Endothelial cell of umbilical vein (primary cell): ENCODE results near the gene INHBC. TPM values are rescaled to one million over a fixed set of nuclear protein-coding genes. Genes with fewer than 3 reads are reported as not detected.

Source experiments
- BruUV-seq: library from RNA; stranded (reverse); fragments of 400-500 nt; replicated peaks from 2 replicates; lab custom pipeline; 2021; lab: Mats Ljungman, UMichigan
- CTCF ChIA-PET: fragments of 300-600, 350-600 bp; sonication (Branson Sonifier 250); formaldehyde crosslinking; loops from one replicate; lab custom pipeline; 2021; ENCODE audit warnings: antibody characterized with exemption, inconsistent platforms; lab: Charles Lee
- POLR2A ChIA-PET: fragments of 300-600, 350-600 bp; sonication (Branson Sonifier 250); formaldehyde crosslinking; loops from one replicate; lab custom pipeline; 2021; ENCODE audit warnings: antibody characterized with exemption, inconsistent platforms; lab: Charles Lee
- DNase-seq: peaks from one replicate; pipeline ENCODE4 v3.0.0-alpha.2; 2011; ENCODE audit warnings: low read depth, low spot score
- FAIRE-seq: peaks from 2 replicates; lab custom pipeline; 2011; peaks lifted over from hg19 to GRCh38; lab: Jason Lieb, UNC
- H2AFZ ChIP-seq: 2 replicates; pipeline ENCODE4 v1.6.0; 2012; ENCODE audit warnings: low read depth, low read length, control low read depth, inconsistent platforms
- H3K27ac ChIP-seq: 2 replicates; pipeline ENCODE4 v1.5.1; 2011; ENCODE audit warnings: low read depth, mild to moderate bottlenecking, control low read depth, low read length, moderate library complexity; ENCODE audit not compliant: insufficient read depth
- H3K27me3 ChIP-seq, 2 experiments: 2 replicates each; pipeline versions ENCODE4 v1.6.0 to v1.6.1; 2011; ENCODE audit warnings: low read length in 2 of 2, mixed read lengths in 1 of 2; ENCODE audit not compliant: control insufficient read depth in 2 of 2, insufficient read depth in 2 of 2
- H3K36me3 ChIP-seq, 2 experiments: 2 replicates in 1 of 2; 3 replicates in 1 of 2; pipeline ENCODE4 v1.5.1; 2011; ENCODE audit warnings: low read length in 2 of 2, mild to moderate bottlenecking in 1 of 2, moderate library complexity in 1 of 2; ENCODE audit not compliant: control insufficient read depth in 2 of 2, insufficient read depth in 2 of 2; ENCODE audit errors: extremely low read depth in 1 of 2
- H3K4me1 ChIP-seq: 3 replicates; pipeline ENCODE4 v1.5.1; 2011; ENCODE audit warnings: mild to moderate bottlenecking, low read length; ENCODE audit not compliant: control insufficient read depth, insufficient read depth; ENCODE audit errors: extremely low read depth
- H3K4me2 ChIP-seq: 2 replicates; pipeline ENCODE4 v1.6.1; 2011; ENCODE audit warnings: low read length, control low read depth, mixed read lengths; ENCODE audit not compliant: insufficient read depth
- H3K4me3 ChIP-seq, 3 experiments: fragments of 200-600 bp in 1 of 3; sonication (generic), shearing (Covaris generic) in 1 of 3; replicated peaks in 1 of 3; 2 replicates each; pipeline ENCODE4 v1.5.1; 2011 to 2016; ENCODE audit warnings: control low read depth in 3 of 3, low read length in 3 of 3, mild to moderate bottlenecking in 2 of 3, inconsistent platforms in 1 of 3, low read depth in 1 of 3, moderate library complexity in 1 of 3; ENCODE audit not compliant: insufficient read depth in 1 of 3
- H3K79me2 ChIP-seq: 2 replicates; pipeline ENCODE4 v1.6.0; 2012; ENCODE audit warnings: low read length, inconsistent platforms; ENCODE audit not compliant: control insufficient read depth, insufficient read depth
- H3K9ac ChIP-seq: replicated peaks from 2 replicates; pipeline ENCODE3; 2011; ENCODE audit warnings: low read length, control low read depth; ENCODE audit not compliant: insufficient read depth; ENCODE audit errors: extremely low read depth
- H3K9me1 ChIP-seq: replicated peaks from 3 replicates; pipeline ENCODE4 v1.6.0; 2011; ENCODE audit warnings: mild to moderate bottlenecking, low read length; ENCODE audit not compliant: control insufficient read depth, insufficient read depth; ENCODE audit errors: extremely low read depth
- H3K9me3 ChIP-seq: replicated peaks from 2 replicates; pipeline ENCODE4 v1.5.1; 2012; ENCODE audit warnings: low read length, inconsistent platforms; ENCODE audit not compliant: control insufficient read depth, insufficient read depth
- H4K20me1 ChIP-seq: replicated peaks from 2 replicates; pipeline ENCODE3; 2011; ENCODE audit warnings: mild to moderate bottlenecking, low read length; ENCODE audit not compliant: control insufficient read depth, insufficient read depth; ENCODE audit errors: extremely low read depth
- CTCF ChIP-seq, 2 donors: IDR thresholded peaks; 1 replicate in 1 of 2; 2 replicates in 1 of 2; pipeline ENCODE4 v1.5.1; 2011; ENCODE audit warnings: low read length in 2 of 2, mild to moderate bottlenecking in 2 of 2, moderate library complexity in 2 of 2, control low read depth in 1 of 2, inconsistent platforms in 1 of 2, low read depth in 1 of 2; ENCODE audit not compliant: insufficient read depth in 1 of 2; ENCODE audit errors: extremely low read depth in 1 of 2
- EZH2 ChIP-seq: IDR thresholded peaks from 2 replicates; pipeline ENCODE4 v1.6.1; 2012; ENCODE audit warnings: borderline replicate concordance, low read depth, mild to moderate bottlenecking, moderate library complexity, low read length, inconsistent platforms; ENCODE audit not compliant: severe bottlenecking
- GATA2 ChIP-seq: IDR thresholded peaks from 2 replicates; pipeline ENCODE4 v1.7.0; 2011; ENCODE audit warnings: low read depth, mild to moderate bottlenecking, moderate library complexity, mixed read lengths, low read length; ENCODE audit not compliant: insufficient read length, insufficient read depth
- JUN ChIP-seq: IDR thresholded peaks from 2 replicates; pipeline ENCODE4 v1.6.1; 2011; ENCODE audit warnings: borderline replicate concordance, low read depth; ENCODE audit not compliant: insufficient read length, insufficient read depth
- MYC ChIP-seq: IDR thresholded peaks from one replicate; pipeline ENCODE4 v1.6.1; 2011; ENCODE audit warnings: mild to moderate bottlenecking, low read depth, low read length
- POLR2AphosphoS5 ChIP-seq: IDR thresholded peaks from 2 replicates; pipeline ENCODE4 v1.6.1; 2012; ENCODE audit warnings: low read depth, mild to moderate bottlenecking, control low read depth, low read length, moderate library complexity; ENCODE audit not compliant: insufficient read depth
- dilution Hi-C: fragments of 300-500 bp; cut with MboI; formaldehyde crosslinking; loops from one replicate; pipeline ENCODE4 v1.15.0; 2019; ENCODE audit warnings: low sequenced_read_pairs; ENCODE audit not compliant: extremely low pct_ligation_motif_present
- intact Hi-C: fragments of 100-400 bp; cut with micrococcal nuclease; formaldehyde crosslinking; loops from one replicate; pipeline ENCODE4 v1.10.0; 2022
- polyA plus RNA-seq, 4 experiments: library from polyadenylated mRNA; depleted of rRNA in 3 of 4; stranded (reverse) in 3 of 4; unstranded in 1 of 4; fragments of >200 nt; gene quantifications; 2 replicates each; pipeline versions ENCODE4 v1.2.1 to v1.2.3, GENCODE V29; 2011 to 2012; ENCODE audit warnings: missing spikeins in 1 of 4
- total RNA-seq: library from RNA; stranded (reverse); gene quantifications from 2 replicates; pipeline ENCODE4 v1.2.3, GENCODE V29; 2021

Gene INHBC
- total and polyA plus RNA-seq, 2 donors (not counting 3 experiments of a cell fraction or from before 2014, with no cell fraction given) = not detected

GRCh38 chr12:57455374-57456144, 21.0 kb downstream of the INHBC start:
- FAIRE-seq (no peak), DNase-seq (no peak)
- H2AFZ ChIP-seq = peak overlapping the region; percentile 9
- no peak overlapping the region for H3K27ac ChIP-seq
- CTCF ChIA-PET = interaction anchor here (0.6 to 7.9 kb wide), 20 partner anchors 10 to 213 kb away, joined by 3 to 394 read pairs (median 4); no protein-coding TSS in a partner anchor
- H3K36me3 ChIP-seq = no peaks in the 10 kb centered on the region
- POLR2A ChIA-PET = no interaction called here
- no peaks in the 10 kb centered on the region for H3K9me3 ChIP-seq
- H3K27me3 ChIP-seq = peaks cover 0 to 3% of the 10 kb centered on the region in 2 experiments
- no peak for TF ChIP-seq GATA2
- TF ChIP-seq EZH2 = no peak
- no peak for TF ChIP-seq CTCF (IDR thresholded peaks at IDR 0.05; ENCODE audit: extremely low read depth in 1 of 2, insufficient read depth in 1 of 2, low read depth in 1 of 2, low read length in 2 of 2)
- no peak for TF ChIP-seq MYC
- TF ChIP-seq POLR2AphosphoS5 = no peak
- no peak for TF ChIP-seq JUN
- no peak overlapping the region for H3K9ac ChIP-seq
- intact Hi-C loops (no loop called here), dilution Hi-C loops (no loop called here)
- no peaks in the 10 kb centered on the region for H3K79me2 ChIP-seq
- no peak overlapping the region for H3K4me3 ChIP-seq
- no TSS peak for BruUV-seq
- H3K4me1 ChIP-seq = peaks cover 11% of the 10 kb centered on the region
- no peaks in the 10 kb centered on the region for H4K20me1 ChIP-seq
- no peak overlapping the region for H3K4me2 ChIP-seq
- no peaks in the 10 kb centered on the region for H3K9me1 ChIP-seq
